GM10248 (cell line): Measurements from ENCODE around the gene CD84.

Experiments
- CTCF ChIA-PET: fragments of 300-600 bp; sonication (Branson Sonifier 250); formaldehyde crosslinking; extraction: SDS; loops from one replicate; lab custom pipeline; 2021; ENCODE audit warnings: antibody characterized with exemption; lab: Yijun Ruan, JAX
- POLR2A ChIA-PET: fragments of 350-650 bp; sonication (Branson Sonifier 250); formaldehyde crosslinking; extraction: SDS; loops from one replicate; lab custom pipeline; 2020; ENCODE audit warnings: antibody characterized with exemption; lab: Yijun Ruan, JAX
- DNase-seq: peaks from one replicate; pipeline ENCODE4 v3.0.0; 2012; ENCODE audit errors: extremely low spot score
- TF ChIP-seq, protein P1 (sequence below): IDR thresholded peaks from 2 replicates; pipeline ENCODE4 v1.5.1; 2012; ENCODE audit warnings: mild to moderate bottlenecking, low read depth; ENCODE audit errors: extremely low read depth, missing control alignments, control extremely low read depth

CD84 gene

DNA sequence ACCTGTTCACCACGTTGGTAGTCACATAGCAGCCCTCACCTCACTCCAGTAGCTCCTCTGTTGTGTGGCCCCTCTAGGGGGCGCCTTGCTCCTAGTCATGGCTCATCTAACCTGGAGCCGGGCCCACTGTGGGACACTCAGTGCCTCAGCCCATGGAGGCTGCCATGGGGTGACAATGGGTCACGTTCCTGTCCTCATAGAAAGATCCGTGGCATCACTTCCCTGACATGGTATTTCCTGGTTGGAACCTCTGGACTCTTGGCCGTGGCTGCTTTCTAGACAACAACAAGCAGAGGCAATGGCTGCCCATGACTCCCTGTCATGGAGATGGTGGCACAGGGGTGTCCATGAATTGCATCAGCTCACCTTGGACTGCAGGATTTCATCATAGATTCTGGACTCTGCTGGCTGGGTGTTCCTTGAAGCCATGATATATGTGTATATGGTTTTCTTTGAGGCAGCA lies 28.7 kb downstream of the CD84 start:
- TF ChIP-seq, protein P1, sequence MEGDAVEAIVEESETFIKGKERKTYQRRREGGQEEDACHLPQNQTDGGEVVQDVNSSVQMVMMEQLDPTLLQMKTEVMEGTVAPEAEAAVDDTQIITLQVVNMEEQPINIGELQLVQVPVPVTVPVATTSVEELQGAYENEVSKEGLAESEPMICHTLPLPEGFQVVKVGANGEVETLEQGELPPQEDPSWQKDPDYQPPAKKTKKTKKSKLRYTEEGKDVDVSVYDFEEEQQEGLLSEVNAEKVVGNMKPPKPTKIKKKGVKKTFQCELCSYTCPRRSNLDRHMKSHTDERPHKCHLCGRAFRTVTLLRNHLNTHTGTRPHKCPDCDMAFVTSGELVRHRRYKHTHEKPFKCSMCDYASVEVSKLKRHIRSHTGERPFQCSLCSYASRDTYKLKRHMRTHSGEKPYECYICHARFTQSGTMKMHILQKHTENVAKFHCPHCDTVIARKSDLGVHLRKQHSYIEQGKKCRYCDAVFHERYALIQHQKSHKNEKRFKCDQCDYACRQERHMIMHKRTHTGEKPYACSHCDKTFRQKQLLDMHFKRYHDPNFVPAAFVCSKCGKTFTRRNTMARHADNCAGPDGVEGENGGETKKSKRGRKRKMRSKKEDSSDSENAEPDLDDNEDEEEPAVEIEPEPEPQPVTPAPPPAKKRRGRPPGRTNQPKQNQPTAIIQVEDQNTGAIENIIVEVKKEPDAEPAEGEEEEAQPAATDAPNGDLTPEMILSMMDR: peak; percentile 34
- CTCF ChIA-PET: interaction anchor here (0.9 to 12.6 kb wide), 12 partner anchors 10 to 124 kb away, joined by 3 to 163 read pairs (median 7); no protein-coding TSS in a partner anchor
- DNase-seq: no peak
- POLR2A ChIA-PET: no interaction called here

DNA sequence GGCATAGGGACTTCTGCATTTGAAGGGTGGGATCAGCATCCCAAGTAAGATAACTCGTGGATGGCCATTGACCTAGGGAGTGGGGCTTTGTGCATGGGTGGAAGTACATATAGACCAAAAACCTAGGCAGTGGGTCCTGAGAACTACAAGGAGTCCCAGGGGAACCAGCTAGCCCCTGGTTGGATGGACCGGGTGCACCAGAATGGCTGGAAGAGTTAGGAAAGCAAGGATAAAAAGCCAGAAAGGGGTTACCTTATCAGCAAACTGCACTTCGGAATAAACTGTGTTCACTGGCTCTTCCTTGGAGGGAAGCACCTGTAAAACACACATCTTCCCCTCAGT lies 29.7 kb downstream of the CD84 start:
- ChIA-PET POLR2A (interaction anchor here (1.0 to 1.2 kb wide), 2 partner anchors 117 to 119 kb away, joined by 3 read pairs; no protein-coding TSS in a partner anchor), CTCF (interaction anchor here (0.9 to 12.6 kb wide), 14 partner anchors 9 to 125 kb away, joined by 3 to 163 read pairs (median 6); no protein-coding TSS in a partner anchor)
- DNase-seq: no peak
- TF ChIP-seq, protein P1: no peak

DNA sequence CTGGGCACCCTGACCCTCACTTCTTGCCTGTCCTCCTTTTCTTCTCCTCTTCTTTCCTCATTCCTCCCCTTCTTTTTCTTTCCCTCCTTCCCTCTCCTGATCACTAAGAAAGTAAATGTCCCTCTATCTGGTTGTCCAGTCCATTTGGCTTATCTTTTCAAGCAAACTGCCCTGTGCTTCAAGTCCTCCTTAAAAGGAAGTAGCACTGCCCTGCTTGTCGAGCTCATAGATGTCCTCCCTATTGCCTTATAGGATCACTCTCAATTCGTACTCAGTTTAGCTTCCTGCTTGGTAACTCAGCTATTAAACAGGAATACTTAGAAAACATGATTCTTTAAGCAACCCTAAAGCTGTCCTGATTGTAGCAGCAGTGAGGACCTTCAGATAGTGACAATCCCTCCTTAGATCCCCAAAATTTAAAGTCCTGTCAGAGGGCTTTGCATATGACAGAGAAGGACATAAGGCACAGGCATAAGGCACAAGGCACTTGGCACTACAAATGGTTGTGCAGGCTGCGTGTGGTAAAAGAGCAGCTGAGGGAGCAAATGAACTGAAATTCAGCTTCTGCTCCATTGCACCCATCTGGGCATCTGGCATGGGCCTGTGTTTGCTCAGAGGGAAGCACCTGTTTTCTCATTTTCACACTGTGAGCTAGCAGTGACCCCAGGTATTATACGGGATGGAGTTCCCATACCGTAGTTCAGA lies 30.2 kb downstream of the CD84 start:
- peak; percentile 49 for DNase-seq
- CTCF ChIA-PET: interaction anchor here (0.9 to 12.6 kb wide), 15 partner anchors 9 to 125 kb away, joined by 3 to 163 read pairs (median 5); no protein-coding TSS in a partner anchor
- POLR2A ChIA-PET: interaction anchor here (0.6 to 1.4 kb wide), 4 partner anchors 11 to 119 kb away, joined by 3 read pairs; no protein-coding TSS in a partner anchor
- TF ChIP-seq, protein P1: no peak

DNA sequence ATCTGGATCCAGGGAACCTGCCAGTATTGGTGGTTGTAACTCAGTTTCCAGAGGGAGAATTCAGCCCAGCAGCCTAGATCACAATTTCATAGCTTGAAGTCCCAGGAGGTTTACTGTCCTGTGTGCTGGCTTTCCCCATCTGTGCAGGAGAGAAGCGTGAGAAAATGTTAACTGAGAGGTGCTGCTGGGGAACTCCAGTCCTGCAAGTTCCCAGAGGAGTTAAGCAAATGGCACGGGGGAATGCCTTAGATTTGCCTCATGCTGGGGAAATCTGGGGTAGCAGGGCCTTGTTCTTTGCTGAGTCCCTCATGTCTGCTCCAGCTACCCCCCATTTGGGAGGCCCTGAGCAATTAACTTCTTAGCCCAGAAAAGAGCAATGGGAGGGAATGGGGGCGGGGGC lies 31.1 kb downstream of the CD84 start:
- TF ChIP-seq, protein P1: no peak
- ChIA-PET POLR2A (interaction anchor here (0.7 to 1.4 kb wide), 3 partner anchors 25 to 117 kb away, joined by 3 to 5 read pairs (median 3); partner anchors contain the start of gene SLAMF6), CTCF (interaction anchor here (1.4 to 12.6 kb wide), 9 partner anchors 8 to 126 kb away, joined by 3 to 163 read pairs (median 13); no protein-coding TSS in a partner anchor)
- DNase-seq: peak; percentile 68

DNA sequence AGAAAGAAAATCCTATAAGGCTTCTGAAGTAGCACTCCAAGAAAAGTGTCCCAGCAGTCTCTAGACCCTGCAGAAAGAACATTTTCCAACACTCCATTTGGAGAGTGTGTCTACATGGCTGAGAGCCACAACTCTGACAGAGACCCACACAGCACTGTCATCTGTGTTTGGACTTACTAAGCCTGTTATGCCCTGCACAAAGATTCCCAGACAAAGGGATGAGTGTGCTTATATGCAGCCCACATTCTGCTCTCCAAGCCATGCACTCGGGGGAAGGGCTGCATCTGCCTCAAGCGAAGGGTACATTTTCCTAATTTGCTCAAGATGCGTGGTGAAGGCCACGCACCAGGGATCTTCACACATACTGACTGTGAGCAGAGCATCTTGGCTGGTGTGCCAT lies 31.9 kb downstream of the CD84 start:
- DNase-seq: no peak
- ChIA-PET CTCF (interaction anchor here (1.3 to 12.6 kb wide), 6 partner anchors 14 to 116 kb away, joined by 3 to 163 read pairs (median 13); no protein-coding TSS in a partner anchor), POLR2A (interaction anchor here (1.0 to 1.4 kb wide), 2 partner anchors 24 to 59 kb away, joined by 3 to 5 read pairs; partner anchors contain the start of gene SLAMF6)
- TF ChIP-seq, protein P1: no peak

DNA sequence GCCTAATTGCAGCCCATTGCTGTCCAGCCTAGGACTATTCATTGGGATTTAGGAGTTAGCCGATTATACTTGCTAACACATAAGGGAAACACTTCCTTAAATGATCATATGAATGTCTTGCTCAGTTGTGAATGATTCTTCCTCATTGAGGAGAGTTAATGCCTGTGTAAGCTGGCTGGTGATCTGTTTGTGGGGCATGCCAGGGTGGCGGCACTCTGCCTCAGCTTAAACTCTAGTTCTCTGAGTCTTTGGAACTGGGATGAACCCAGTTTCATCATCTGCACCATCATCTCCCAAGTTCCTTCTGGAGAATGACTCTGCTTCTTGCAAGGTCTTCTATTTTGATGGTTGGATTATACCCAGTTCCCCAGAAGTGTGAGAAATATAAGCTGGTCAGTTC lies 32.4 kb downstream of the CD84 start:
- TF ChIP-seq, protein P1: no peak
- no peak for DNase-seq
- POLR2A ChIA-PET: no interaction called here
- CTCF ChIA-PET: interaction anchor here (1.0 to 12.6 kb wide), 6 partner anchors 15 to 116 kb away, joined by 3 to 163 read pairs (median 8); no protein-coding TSS in a partner anchor
